SK-N-SH treated with all-trans-retinoic acid at 6 μM for 48 hours (cell line): ENCODE results near the gene TMEM143.
"Not testable (repeated sequence)": the region's sequence is repeated elsewhere in the genome, so short reads cannot be mapped to it uniquely, and the experiment has no call there.

ENCODE experiments used
- ATAC-seq: fragments of 200-7000 bp; cut with Tn5 transposase; 3 replicates; pipeline ENCODE4 v1.9.1; 2020; ENCODE audit warnings: mild to moderate bottlenecking, moderate library complexity
- ARNTL ChIP-seq: fragments of 450-650 bp; formaldehyde crosslinking; IDR thresholded peaks from 2 replicates; pipeline ENCODE4 v1.5.0; 2020; ENCODE audit warnings: low read depth, mild to moderate bottlenecking, moderate library complexity, borderline replicate concordance
- BACH2 ChIP-seq: fragments of 250-450 bp; sonication (Bioruptor Pico); IDR thresholded peaks from 2 replicates; pipeline ENCODE4 v1.9.0; 2021; ENCODE audit warnings: mild to moderate bottlenecking, borderline replicate concordance
- CSDC2 ChIP-seq: fragments of 250-450 bp; sonication (Bioruptor Pico); IDR thresholded peaks from 2 replicates; pipeline ENCODE4 v1.5.0; 2020; ENCODE audit warnings: mild to moderate bottlenecking, moderate library complexity
- CSRNP3 ChIP-seq: fragments of 250-450 bp; sonication (Bioruptor Pico); IDR thresholded peaks from 2 replicates; pipeline ENCODE4 v1.5.1; 2021; ENCODE audit warnings: mild to moderate bottlenecking, moderate library complexity
- ESRRG ChIP-seq: fragments of 250-450 bp; sonication (Bioruptor Pico); IDR thresholded peaks from 2 replicates; pipeline ENCODE4 v1.6.1; 2021; ENCODE audit warnings: mild to moderate bottlenecking
- ISL1 ChIP-seq: fragments of 250-450 bp; sonication (Bioruptor Pico); IDR thresholded peaks from 2 replicates; pipeline ENCODE4 v2.1.2; 2022; ENCODE audit warnings: mild to moderate bottlenecking, moderate library complexity
- OSR1 ChIP-seq: fragments of 250-450 bp; sonication (Bioruptor Pico); IDR thresholded peaks from 2 replicates; pipeline ENCODE4 v1.8.0; 2022; ENCODE audit warnings: moderate library complexity, mild to moderate bottlenecking, inconsistent platforms
- PATZ1 ChIP-seq: fragments of 250-450 bp; sonication (Bioruptor Pico); IDR thresholded peaks from 2 replicates; pipeline ENCODE4 v1.8.0; 2020; ENCODE audit warnings: mild to moderate bottlenecking, moderate library complexity, borderline replicate concordance
- POU6F1 ChIP-seq: fragments of 250-450 bp; sonication (Bioruptor Pico); IDR thresholded peaks from 2 replicates; pipeline ENCODE4 v1.8.0; 2021; ENCODE audit warnings: low read depth, mild to moderate bottlenecking, moderate library complexity, borderline replicate concordance
- PPARA ChIP-seq: fragments of 250-450 bp; sonication (Bioruptor Pico); IDR thresholded peaks from 2 replicates; pipeline ENCODE4 v1.5.0; 2020; ENCODE audit warnings: mild to moderate bottlenecking, borderline replicate concordance
- RARB ChIP-seq: fragments of 250-450 bp; sonication (Bioruptor Pico); IDR thresholded peaks from 2 replicates; pipeline ENCODE4 v1.8.0; 2021; ENCODE audit warnings: mild to moderate bottlenecking, moderate library complexity
- SNAI2 ChIP-seq: fragments of 250-450 bp; sonication (Bioruptor Pico); IDR thresholded peaks from 2 replicates; pipeline ENCODE4 v1.5.0; 2020; ENCODE audit warnings: mild to moderate bottlenecking, moderate library complexity
- TCF4 ChIP-seq: fragments of 250-450 bp; sonication (Bioruptor Pico); IDR thresholded peaks from 2 replicates; pipeline ENCODE4 v1.8.0; 2021; ENCODE audit warnings: mild to moderate bottlenecking, moderate library complexity, borderline replicate concordance
- TOX ChIP-seq: fragments of 250-450 bp; sonication (Bioruptor Pico); IDR thresholded peaks from 2 replicates; pipeline ENCODE4 v1.8.0; 2021; ENCODE audit warnings: mild to moderate bottlenecking, moderate library complexity, borderline replicate concordance
- ZC3H10 ChIP-seq: fragments of 250-450 bp; sonication (Bioruptor Pico); IDR thresholded peaks from 2 replicates; pipeline ENCODE4 v1.5.1; 2021; ENCODE audit warnings: mild to moderate bottlenecking, moderate library complexity
- ZFP3 ChIP-seq: fragments of 250-450 bp; sonication (Bioruptor Pico); IDR thresholded peaks from 2 replicates; pipeline ENCODE4 v1.5.0; 2020; ENCODE audit warnings: mild to moderate bottlenecking, moderate library complexity
- ZFP30 ChIP-seq: fragments of 450-650 bp; formaldehyde crosslinking; IDR thresholded peaks from 2 replicates; pipeline ENCODE4 v1.5.0; 2022; ENCODE audit warnings: mild to moderate bottlenecking, moderate library complexity
- ZNF565 ChIP-seq: fragments of 450-650 bp; formaldehyde crosslinking; conservative IDR thresholded peaks from 2 replicates; pipeline ENCODE4 v1.5.0; 2020; ENCODE audit warnings: low read depth, mild to moderate bottlenecking, moderate library complexity
- ZNF70 ChIP-seq: fragments of 450-650 bp; formaldehyde crosslinking; IDR thresholded peaks from 2 replicates; pipeline ENCODE4 v1.5.0; 2020; ENCODE audit warnings: mild to moderate bottlenecking, moderate library complexity
- TF ChIP-seq, protein P1 (sequence below): fragments of 250-450 bp; sonication (Bioruptor Pico); IDR thresholded peaks from 2 replicates; pipeline ENCODE4 v1.5.0; 2020; ENCODE audit warnings: mild to moderate bottlenecking, moderate library complexity
- TF ChIP-seq, protein P2 (sequence below): fragments of 250-450 bp; sonication (Bioruptor Pico); IDR thresholded peaks from 2 replicates; pipeline ENCODE4 v1.5.1; 2020; ENCODE audit warnings: low read depth, mild to moderate bottlenecking, moderate library complexity

Gene TMEM143

GRCh38 chr19:48318286-48318987, 45.3 kb downstream of the TMEM143 start:
- no peak for ATAC-seq
- no peak for TF ChIP-seq OSR1 (CRISPR knock-in tag)
- TF ChIP-seq BACH2, result no peak
- TF ChIP-seq, protein P1, sequence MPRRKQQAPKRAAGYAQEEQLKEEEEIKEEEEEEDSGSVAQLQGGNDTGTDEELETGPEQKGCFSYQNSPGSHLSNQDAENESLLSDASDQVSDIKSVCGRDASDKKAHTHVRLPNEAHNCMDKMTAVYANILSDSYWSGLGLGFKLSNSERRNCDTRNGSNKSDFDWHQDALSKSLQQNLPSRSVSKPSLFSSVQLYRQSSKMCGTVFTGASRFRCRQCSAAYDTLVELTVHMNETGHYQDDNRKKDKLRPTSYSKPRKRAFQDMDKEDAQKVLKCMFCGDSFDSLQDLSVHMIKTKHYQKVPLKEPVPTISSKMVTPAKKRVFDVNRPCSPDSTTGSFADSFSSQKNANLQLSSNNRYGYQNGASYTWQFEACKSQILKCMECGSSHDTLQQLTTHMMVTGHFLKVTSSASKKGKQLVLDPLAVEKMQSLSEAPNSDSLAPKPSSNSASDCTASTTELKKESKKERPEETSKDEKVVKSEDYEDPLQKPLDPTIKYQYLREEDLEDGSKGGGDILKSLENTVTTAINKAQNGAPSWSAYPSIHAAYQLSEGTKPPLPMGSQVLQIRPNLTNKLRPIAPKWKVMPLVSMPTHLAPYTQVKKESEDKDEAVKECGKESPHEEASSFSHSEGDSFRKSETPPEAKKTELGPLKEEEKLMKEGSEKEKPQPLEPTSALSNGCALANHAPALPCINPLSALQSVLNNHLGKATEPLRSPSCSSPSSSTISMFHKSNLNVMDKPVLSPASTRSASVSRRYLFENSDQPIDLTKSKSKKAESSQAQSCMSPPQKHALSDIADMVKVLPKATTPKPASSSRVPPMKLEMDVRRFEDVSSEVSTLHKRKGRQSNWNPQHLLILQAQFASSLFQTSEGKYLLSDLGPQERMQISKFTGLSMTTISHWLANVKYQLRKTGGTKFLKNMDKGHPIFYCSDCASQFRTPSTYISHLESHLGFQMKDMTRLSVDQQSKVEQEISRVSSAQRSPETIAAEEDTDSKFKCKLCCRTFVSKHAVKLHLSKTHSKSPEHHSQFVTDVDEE, result no peak
- no peak for TF ChIP-seq ESRRG
- no peak for TF ChIP-seq ZNF565 (CRISPR knock-in tag)
- TF ChIP-seq ZC3H10, result no peak
- TF ChIP-seq RARB (CRISPR knock-in tag), result no peak
- TF ChIP-seq ZFP30 (CRISPR knock-in tag), result no peak
- no peak for TF ChIP-seq ISL1 (CRISPR knock-in tag)
- TF ChIP-seq PATZ1 (CRISPR knock-in tag), result no peak
- TF ChIP-seq ZNF70 (CRISPR knock-in tag), result no peak
- TF ChIP-seq ARNTL (CRISPR knock-in tag), result no peak
- TF ChIP-seq PPARA (CRISPR knock-in tag), result no peak
- no peak for TF ChIP-seq ZFP3
- TF ChIP-seq CSRNP3, result no peak
- TF ChIP-seq TOX (CRISPR knock-in tag), result no peak
- TF ChIP-seq TCF4 (CRISPR knock-in tag), result no peak
- no peak for TF ChIP-seq SNAI2 (CRISPR knock-in tag)

GRCh38 chr19:48317708-48317960, 46.1 kb downstream of the TMEM143 start:
- not testable (repeated sequence) for ATAC-seq

- ATAC-seq, result no peak
- TF ChIP-seq, protein P2, sequence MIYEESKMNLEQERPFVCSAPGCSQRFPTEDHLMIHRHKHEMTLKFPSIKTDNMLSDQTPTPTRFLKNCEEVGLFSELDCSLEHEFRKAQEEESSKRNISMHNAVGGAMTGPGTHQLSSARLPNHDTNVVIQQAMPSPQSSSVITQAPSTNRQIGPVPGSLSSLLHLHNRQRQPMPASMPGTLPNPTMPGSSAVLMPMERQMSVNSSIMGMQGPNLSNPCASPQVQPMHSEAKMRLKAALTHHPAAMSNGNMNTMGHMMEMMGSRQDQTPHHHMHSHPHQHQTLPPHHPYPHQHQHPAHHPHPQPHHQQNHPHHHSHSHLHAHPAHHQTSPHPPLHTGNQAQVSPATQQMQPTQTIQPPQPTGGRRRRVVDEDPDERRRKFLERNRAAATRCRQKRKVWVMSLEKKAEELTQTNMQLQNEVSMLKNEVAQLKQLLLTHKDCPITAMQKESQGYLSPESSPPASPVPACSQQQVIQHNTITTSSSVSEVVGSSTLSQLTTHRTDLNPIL (CRISPR knock-in tag), result no peak
- no peak for TF ChIP-seq CSRNP3
- no peak for TF ChIP-seq SNAI2 (CRISPR knock-in tag)
- TF ChIP-seq ARNTL (CRISPR knock-in tag), result no peak
- no peak for TF ChIP-seq ISL1 (CRISPR knock-in tag)
- TF ChIP-seq CSDC2, result no peak
- TF ChIP-seq PATZ1 (CRISPR knock-in tag), result no peak
- TF ChIP-seq, protein P1, result no peak
- no peak for TF ChIP-seq POU6F1 (CRISPR knock-in tag)
- no peak for TF ChIP-seq RARB (CRISPR knock-in tag)
- TF ChIP-seq ZNF70 (CRISPR knock-in tag), result no peak
- TF ChIP-seq OSR1 (CRISPR knock-in tag), result no peak
Observed at GRCh38 chr19:48315712-48316111, 48.0 kb downstream of the TMEM143 start.
